WTC11 (cell line): ENCODE results near the gene MED9. TPM values are rescaled to one million over a fixed set of nuclear protein-coding genes. Genes with fewer than 3 reads are reported as not detected.

Experiments used
- ATAC-seq: fragments of 200-7000 bp; cut with Tn5 transposase; 2 replicates; pipeline ENCODE4 v1.10.0; 2021; ENCODE audit warnings: mild to moderate bottlenecking, moderate library complexity
- CTCF ChIA-PET: fragments of 300-600 bp; sonication (Branson Sonifier 250); formaldehyde crosslinking; loops from one replicate; lab custom pipeline; 2021; ENCODE audit warnings: antibody characterized with exemption; lab: Charles Lee
- POLR2A ChIA-PET: fragments of 350-600 bp; sonication (Branson Sonifier 250); formaldehyde crosslinking; loops from one replicate; lab custom pipeline; 2021; ENCODE audit warnings: antibody characterized with exemption; lab: Charles Lee
- DNase-seq: peaks from one replicate; pipeline ENCODE4 v3.0.0; 2021; ENCODE audit warnings: low spot score
- H3K27ac Mint-ChIP-seq: 2 replicates; pipeline ENCODE4 v1.8.0; 2021; ENCODE audit warnings: mixed read lengths
- H3K27me3 Mint-ChIP-seq: 2 replicates; pipeline ENCODE4 v1.8.0; 2021; ENCODE audit warnings: low read depth, mild to moderate bottlenecking, moderate library complexity, mixed read lengths
- H3K36me3 Mint-ChIP-seq: 2 replicates; pipeline ENCODE4 v1.8.0; 2021; ENCODE audit warnings: mixed read lengths
- H3K4me1 Mint-ChIP-seq: 2 replicates; pipeline ENCODE4 v1.8.0; 2022; ENCODE audit warnings: mixed read lengths
- H3K4me3 Mint-ChIP-seq: 2 replicates; pipeline ENCODE4 v1.8.0; 2021; ENCODE audit warnings: mild to moderate bottlenecking, moderate library complexity, mixed read lengths
- H3K9me3 Mint-ChIP-seq: 2 replicates; pipeline ENCODE4 v1.8.0; 2021; ENCODE audit warnings: mixed read lengths
- CBFB ChIP-seq: sonication (generic); formaldehyde crosslinking; IDR thresholded peaks from 2 replicates; pipeline ENCODE4 v1.8.1; 2022; ENCODE audit warnings: mild to moderate bottlenecking, low read depth, missing genetic modification reagents
- CREB1 ChIP-seq: sonication (generic); formaldehyde crosslinking; IDR thresholded peaks from 2 replicates; pipeline ENCODE4 v1.8.0; 2023; ENCODE audit warnings: mild to moderate bottlenecking, missing genetic modification reagents
- ETV6 ChIP-seq: sonication (generic); formaldehyde crosslinking; IDR thresholded peaks from 2 replicates; pipeline ENCODE4 v1.8.1; 2022; ENCODE audit warnings: mild to moderate bottlenecking, missing genetic modification reagents
- FOXJ3 ChIP-seq: sonication (generic); formaldehyde crosslinking; IDR thresholded peaks from 2 replicates; pipeline ENCODE4 v1.9.0; 2021; ENCODE audit warnings: missing genetic modification reagents, mild to moderate bottlenecking, borderline replicate concordance
- FOXP1 ChIP-seq: sonication (generic); formaldehyde crosslinking; IDR thresholded peaks from 2 replicates; pipeline ENCODE4 v1.8.0; 2022; ENCODE audit warnings: missing genetic modification reagents, mild to moderate bottlenecking, moderate library complexity, borderline replicate concordance
- GTF2I ChIP-seq: fragments of 250-450 bp; sonication (Bioruptor Pico); conservative IDR thresholded peaks from 2 replicates; pipeline ENCODE4 v1.4.0; 2021; ENCODE audit warnings: mild to moderate bottlenecking
- NFATC4 ChIP-seq: fragments of 250-450 bp; sonication (Bioruptor Pico); IDR thresholded peaks from 2 replicates; pipeline ENCODE4 v1.9.0; 2021; ENCODE audit warnings: mild to moderate bottlenecking
- NFE2L1 ChIP-seq: sonication (generic); formaldehyde crosslinking; IDR thresholded peaks from 2 replicates; pipeline ENCODE4 v1.8.1; 2023; ENCODE audit warnings: missing genetic modification reagents
- OVOL2 ChIP-seq: fragments of 250-450 bp; sonication (Bioruptor Pico); IDR thresholded peaks from 2 replicates; pipeline ENCODE4 v1.9.0; 2021; ENCODE audit warnings: mild to moderate bottlenecking, borderline replicate concordance
- SMAD3 ChIP-seq: sonication (generic); formaldehyde crosslinking; IDR thresholded peaks from 2 replicates; pipeline ENCODE4 v1.8.0; 2022; ENCODE audit warnings: missing genetic modification reagents, mild to moderate bottlenecking, borderline replicate concordance
- SMAD4 ChIP-seq: sonication (generic); formaldehyde crosslinking; IDR thresholded peaks from 2 replicates; pipeline ENCODE4 v1.8.0; 2022; ENCODE audit warnings: mild to moderate bottlenecking, missing genetic modification reagents
- TCF7 ChIP-seq: sonication (generic); formaldehyde crosslinking; IDR thresholded peaks from 2 replicates; pipeline ENCODE4 v1.8.0; 2022; ENCODE audit warnings: mild to moderate bottlenecking, low read depth, missing genetic modification reagents, moderate library complexity
- ZNF121 ChIP-seq: sonication (generic); formaldehyde crosslinking; IDR thresholded peaks from 2 replicates; pipeline ENCODE4 v1.8.0; 2023; ENCODE audit warnings: missing genetic modification reagents
- ZNF396 ChIP-seq: fragments of 250-450 bp; sonication (Bioruptor Pico); IDR thresholded peaks from 2 replicates; pipeline ENCODE4 v1.8.0; 2021; ENCODE audit warnings: mild to moderate bottlenecking, moderate library complexity, borderline replicate concordance
- total RNA-seq: library from RNA; stranded (reverse); gene quantifications from 3 replicates; pipeline ENCODE4 v1.2.3, GENCODE V29; 2021
- TF ChIP-seq, protein P1 (sequence below): fragments of 250-450 bp; sonication (Bioruptor Pico); IDR thresholded peaks from 2 replicates; pipeline ENCODE4 v1.9.0; 2021; ENCODE audit warnings: mild to moderate bottlenecking
- TF ChIP-seq, protein P2 (sequence below): sonication (generic); formaldehyde crosslinking; IDR thresholded peaks from 2 replicates; pipeline ENCODE4 v1.8.0; 2022; ENCODE audit warnings: mild to moderate bottlenecking, missing genetic modification reagents
- TF ChIP-seq, protein P3 (sequence below): sonication (generic); formaldehyde crosslinking; IDR thresholded peaks from 2 replicates; pipeline ENCODE4 v1.8.0; 2023; ENCODE audit warnings: mild to moderate bottlenecking, missing genetic modification reagents
- TF ChIP-seq, protein P4 (sequence below): sonication (generic); formaldehyde crosslinking; IDR thresholded peaks from 2 replicates; pipeline ENCODE4 v1.8.1; 2022; ENCODE audit warnings: mild to moderate bottlenecking, moderate library complexity, missing genetic modification reagents

Gene MED9
- total RNA-seq, 1 experiment from 2014 or later = 21.1 TPM

DNA sequence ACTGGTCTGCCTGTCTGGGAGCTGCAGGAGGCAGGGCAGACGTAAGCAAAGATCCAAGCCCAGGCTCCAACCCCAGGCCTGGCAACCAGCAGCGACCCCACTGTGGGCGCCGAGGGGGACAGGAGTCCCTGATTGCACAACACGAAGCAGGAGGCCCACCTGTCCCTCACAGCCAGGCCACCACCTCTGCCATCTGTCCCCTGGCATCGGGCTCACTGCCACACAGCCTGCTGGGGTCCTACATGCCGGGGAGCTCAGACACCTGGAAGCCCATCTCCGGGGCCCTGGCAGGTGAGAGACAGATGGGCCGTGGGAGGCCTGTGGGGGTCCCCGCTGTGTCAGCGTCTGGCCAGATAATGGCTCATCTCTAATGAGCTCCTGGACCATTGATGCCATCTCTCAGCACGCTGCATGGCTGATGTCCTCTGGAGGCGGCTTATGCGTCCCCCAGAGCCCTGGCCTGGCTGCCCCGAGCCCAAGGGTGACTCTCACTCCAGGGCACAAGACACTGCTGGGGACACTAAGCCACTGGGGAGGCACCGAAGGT is 30.7 kb downstream of the MED9 start (continued):
- TF ChIP-seq SMAD3 (CRISPR knock-in tag) = no peak

DNA sequence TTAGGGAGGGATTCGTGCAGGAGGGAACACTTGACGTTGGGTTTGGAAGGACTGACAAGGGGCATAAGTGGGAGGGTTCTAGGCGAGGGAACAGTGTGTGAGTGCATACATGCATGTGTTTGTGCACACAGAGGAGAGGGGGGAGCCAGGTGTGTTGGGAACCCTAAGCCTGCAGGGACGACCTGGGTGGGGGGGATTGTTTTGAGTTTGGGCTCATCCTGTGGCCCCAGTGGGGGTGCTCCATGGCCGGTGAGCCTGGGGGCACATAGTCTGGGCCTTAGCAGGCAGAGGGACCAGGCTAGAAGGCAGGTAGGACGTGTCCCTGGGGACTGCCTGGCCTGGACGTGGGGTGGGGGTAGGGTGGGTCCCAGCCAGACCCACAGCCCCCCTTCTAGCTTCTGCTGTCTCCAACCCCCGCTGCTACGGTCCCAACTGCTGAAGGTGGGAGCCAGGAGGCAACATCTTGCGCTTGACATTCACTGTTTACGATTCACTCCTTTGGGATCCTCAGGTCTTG is 31.3 kb downstream of the MED9 start:
- TF ChIP-seq ETV6 (no peak), FOXJ3 (CRISPR knock-in tag) (no peak)
- TF ChIP-seq, protein P1, sequence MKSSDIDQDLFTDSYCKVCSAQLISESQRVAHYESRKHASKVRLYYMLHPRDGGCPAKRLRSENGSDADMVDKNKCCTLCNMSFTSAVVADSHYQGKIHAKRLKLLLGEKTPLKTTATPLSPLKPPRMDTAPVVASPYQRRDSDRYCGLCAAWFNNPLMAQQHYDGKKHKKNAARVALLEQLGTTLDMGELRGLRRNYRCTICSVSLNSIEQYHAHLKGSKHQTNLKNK (CRISPR knock-in tag) = no peak
- TF ChIP-seq, protein P2, sequence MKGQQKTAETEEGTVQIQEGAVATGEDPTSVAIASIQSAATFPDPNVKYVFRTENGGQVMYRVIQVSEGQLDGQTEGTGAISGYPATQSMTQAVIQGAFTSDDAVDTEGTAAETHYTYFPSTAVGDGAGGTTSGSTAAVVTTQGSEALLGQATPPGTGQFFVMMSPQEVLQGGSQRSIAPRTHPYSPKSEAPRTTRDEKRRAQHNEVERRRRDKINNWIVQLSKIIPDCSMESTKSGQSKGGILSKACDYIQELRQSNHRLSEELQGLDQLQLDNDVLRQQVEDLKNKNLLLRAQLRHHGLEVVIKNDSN = no peak
- TF ChIP-seq, all 79 proteins: peak for 0
- ATAC-seq (no peak), DNase-seq (no peak)
- H3K4me1 Mint-ChIP-seq = peaks cover 3% of the 10 kb centered on the region; the same call in 1 of the 2 replicates
- CTCF ChIA-PET = interaction anchor here (0.6 to 3.3 kb wide), 3 partner anchors 12 to 106 kb away, joined by 3 to 20 read pairs (median 3); partner anchors contain the start of gene RASD1
- no peak overlapping the region for H3K4me3 Mint-ChIP-seq
- POLR2A ChIA-PET = interaction anchor here (1.5 kb wide), 1 partner anchor 11 kb away, joined by 6 read pairs; the partner anchor contains the start of gene RASD1
- H3K27ac Mint-ChIP-seq = no peak overlapping the region
- no peaks in the 10 kb centered on the region for H3K27me3 Mint-ChIP-seq
- no peaks in the 10 kb centered on the region for H3K36me3 Mint-ChIP-seq
- H3K9me3 Mint-ChIP-seq = no peaks in the 10 kb centered on the region

DNA sequence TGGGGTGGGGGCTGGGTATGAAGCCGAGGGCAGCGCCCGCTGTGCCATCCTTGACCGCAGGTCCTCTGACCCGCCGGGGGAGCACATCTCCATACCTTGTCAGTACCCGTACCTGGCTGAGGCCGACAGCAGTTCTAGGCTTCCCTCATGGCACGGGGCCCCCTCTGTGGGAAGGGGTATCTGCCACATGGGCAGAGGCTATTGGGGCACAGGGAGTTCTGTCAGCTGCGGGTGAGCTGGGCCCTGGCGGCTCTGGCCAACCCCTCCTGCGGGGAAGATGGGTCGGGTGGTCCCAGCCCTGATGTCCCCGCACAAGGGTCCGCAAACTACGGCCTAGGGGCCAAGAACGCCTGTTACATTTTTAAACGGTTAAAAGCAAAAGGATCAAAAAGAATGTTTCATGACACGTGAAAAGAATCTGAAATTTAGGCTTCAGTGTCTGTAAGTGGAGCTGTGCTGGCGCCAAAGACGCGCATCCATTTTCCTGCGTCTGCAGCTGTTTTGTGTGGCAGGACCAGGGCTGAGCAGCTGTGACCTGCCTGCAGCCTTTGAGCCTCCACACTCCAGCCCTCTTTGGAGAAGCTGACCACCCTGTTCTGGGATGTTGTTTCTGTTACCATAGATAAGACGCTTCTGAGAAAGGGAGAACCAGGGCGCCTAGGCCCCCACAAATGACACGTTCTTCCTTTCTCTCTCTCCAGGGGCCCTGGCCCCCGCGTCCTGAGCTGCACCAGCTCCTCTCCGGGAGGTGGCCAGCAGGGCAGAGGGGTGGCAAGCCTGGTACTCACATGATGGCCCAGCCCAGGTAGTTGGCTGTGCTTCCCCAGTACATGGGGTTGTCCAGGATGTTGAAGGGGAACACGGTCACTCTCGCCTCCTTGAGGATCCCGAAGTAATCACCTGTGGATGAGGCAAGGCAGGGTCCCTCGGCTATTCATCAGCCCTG is 32.1 kb downstream of the MED9 start:
- POLR2A ChIA-PET = no interaction called here
- no peaks in the 10 kb centered on the region for H3K9me3 Mint-ChIP-seq
- CTCF ChIA-PET = interaction anchor here (4.6 kb wide), 1 partner anchor 12 kb away, joined by 42 read pairs; the partner anchor contains the start of gene RASD1
- H3K4me3 Mint-ChIP-seq = no peak overlapping the region
- no peaks in the 10 kb centered on the region for H3K36me3 Mint-ChIP-seq
- no peak overlapping the region for H3K27ac Mint-ChIP-seq
- no peak for DNase-seq
- no peaks in the 10 kb centered on the region for H3K27me3 Mint-ChIP-seq
- no peak for TF ChIP-seq CBFB (CRISPR knock-in tag)
- TF ChIP-seq TCF7 = no peak
- TF ChIP-seq CREB1 (CRISPR knock-in tag) = no peak
- TF ChIP-seq GTF2I (CRISPR knock-in tag) = no peak
- no peak for TF ChIP-seq ZNF396 (CRISPR knock-in tag)
- TF ChIP-seq NFATC4 (CRISPR knock-in tag) = no peak
- TF ChIP-seq, protein P2 = no peak
- TF ChIP-seq, protein P3, sequence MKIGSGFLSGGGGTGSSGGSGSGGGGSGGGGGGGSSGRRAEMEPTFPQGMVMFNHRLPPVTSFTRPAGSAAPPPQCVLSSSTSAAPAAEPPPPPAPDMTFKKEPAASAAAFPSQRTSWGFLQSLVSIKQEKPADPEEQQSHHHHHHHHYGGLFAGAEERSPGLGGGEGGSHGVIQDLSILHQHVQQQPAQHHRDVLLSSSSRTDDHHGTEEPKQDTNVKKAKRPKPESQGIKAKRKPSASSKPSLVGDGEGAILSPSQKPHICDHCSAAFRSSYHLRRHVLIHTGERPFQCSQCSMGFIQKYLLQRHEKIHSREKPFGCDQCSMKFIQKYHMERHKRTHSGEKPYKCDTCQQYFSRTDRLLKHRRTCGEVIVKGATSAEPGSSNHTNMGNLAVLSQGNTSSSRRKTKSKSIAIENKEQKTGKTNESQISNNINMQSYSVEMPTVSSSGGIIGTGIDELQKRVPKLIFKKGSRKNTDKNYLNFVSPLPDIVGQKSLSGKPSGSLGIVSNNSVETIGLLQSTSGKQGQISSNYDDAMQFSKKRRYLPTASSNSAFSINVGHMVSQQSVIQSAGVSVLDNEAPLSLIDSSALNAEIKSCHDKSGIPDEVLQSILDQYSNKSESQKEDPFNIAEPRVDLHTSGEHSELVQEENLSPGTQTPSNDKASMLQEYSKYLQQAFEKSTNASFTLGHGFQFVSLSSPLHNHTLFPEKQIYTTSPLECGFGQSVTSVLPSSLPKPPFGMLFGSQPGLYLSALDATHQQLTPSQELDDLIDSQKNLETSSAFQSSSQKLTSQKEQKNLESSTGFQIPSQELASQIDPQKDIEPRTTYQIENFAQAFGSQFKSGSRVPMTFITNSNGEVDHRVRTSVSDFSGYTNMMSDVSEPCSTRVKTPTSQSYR (CRISPR knock-in tag) = no peak
- TF ChIP-seq SMAD4 (CRISPR knock-in tag) = no peak
- TF ChIP-seq, protein P4, sequence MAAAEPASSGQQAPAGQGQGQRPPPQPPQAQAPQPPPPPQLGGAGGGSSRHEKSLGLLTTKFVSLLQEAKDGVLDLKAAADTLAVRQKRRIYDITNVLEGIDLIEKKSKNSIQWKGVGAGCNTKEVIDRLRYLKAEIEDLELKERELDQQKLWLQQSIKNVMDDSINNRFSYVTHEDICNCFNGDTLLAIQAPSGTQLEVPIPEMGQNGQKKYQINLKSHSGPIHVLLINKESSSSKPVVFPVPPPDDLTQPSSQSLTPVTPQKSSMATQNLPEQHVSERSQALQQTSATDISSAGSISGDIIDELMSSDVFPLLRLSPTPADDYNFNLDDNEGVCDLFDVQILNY (CRISPR knock-in tag) = no peak
- no peak for TF ChIP-seq ZNF121
- no peak for TF ChIP-seq FOXP1 (CRISPR knock-in tag)
- no peak for TF ChIP-seq OVOL2 (CRISPR knock-in tag)
- TF ChIP-seq NFE2L1 (CRISPR knock-in tag) = no peak
- ATAC-seq = peak; percentile 38
- 0 out of 2 replicates have a peak, but pooled peaks cover 3% of the 10 kb centered on the region for H3K4me1 Mint-ChIP-seq
